Transverse colon (tissue), 4 donors: ENCODE data around the gene MTA1. TPM values are rescaled to one million over a fixed set of nuclear protein-coding genes. Genes with fewer than 3 reads are reported as not detected.

ENCODE experiments used
- DNase-seq: peaks from one replicate; pipeline ENCODE4 v3.0.0-alpha.2; 2019
- H3K27ac ChIP-seq, 4 donors: fragments of 200-600 bp; sonication (generic); 2 replicates each; pipeline ENCODE4 v1.5.1; 2016 to 2018; ENCODE audit warnings: inconsistent platforms in 4 of 4
- H3K27me3 ChIP-seq: fragments of 200-600 bp; sonication (generic); 2 replicates; pipeline ENCODE4 v1.5.1; 2017; ENCODE audit warnings: inconsistent platforms
- H3K36me3 ChIP-seq, 4 donors: fragments of 200-600 bp; sonication (generic); 2 replicates each; pipeline ENCODE4 v1.5.1; 2017 to 2019; ENCODE audit warnings: inconsistent platforms in 4 of 4
- H3K4me1 ChIP-seq, 4 donors: fragments of 200-600 bp; sonication (generic); 2 replicates each; pipeline ENCODE4 v1.5.1; 2017 to 2020; ENCODE audit warnings: inconsistent platforms in 4 of 4
- H3K4me3 ChIP-seq, 4 donors: fragments of 200-600 bp; sonication (generic); 1 replicate in 1 of 4; 2 replicates in 3 of 4; pipeline versions ENCODE4 v1.5.1 to v1.6.1; 2017 to 2019; ENCODE audit warnings: inconsistent platforms in 4 of 4
- H3K9me3 ChIP-seq, 2 donors: fragments of 200-600 bp; sonication (generic); 2 replicates each; pipeline ENCODE4 v1.5.1; 2017 to 2019; ENCODE audit warnings: inconsistent platforms in 2 of 2
- EP300 ChIP-seq: sonication (generic); formaldehyde crosslinking; IDR thresholded peaks from one replicate; pipeline ENCODE4 v1.6.1; 2017; ENCODE audit warnings: antibody characterized with exemption, low read depth
- POLR2A ChIP-seq: fragments of 450-650 bp; IDR thresholded peaks from one replicate; pipeline ENCODE4 v1.6.1; 2016; ENCODE audit warnings: antibody characterized with exemption, mild to moderate bottlenecking, moderate library complexity
- POLR2AphosphoS5 ChIP-seq, 3 donors: sonication (generic); formaldehyde crosslinking; IDR thresholded peaks; one replicate each; pipeline ENCODE4 v1.6.1; 2016; ENCODE audit warnings: antibody characterized with exemption in 3 of 3
- WGBS, 2 donors: methylation state at CpG; one replicate each; pipeline ENCODE4 v1.1.5; 2018; ENCODE audit warnings: low coverage in 1 of 2; 5-methylcytosine and 5-hydroxymethylcytosine counted together
- in situ Hi-C, 4 donors: fragments of 200-750 bp; cut with MboI; loops; one replicate each; pipeline versions ENCODE4 v1.15.0 to v1.15.1; 2017; ENCODE audit warnings: low sequenced_read_pairs in 3 of 4, low pct_ligation_motif_present in 1 of 4, low pct_unique_long_range_greater_than_20kb in 1 of 4
- intact Hi-C: fragments of 100-400 bp; cut with DNase I; formaldehyde crosslinking; loops from one replicate; pipeline ENCODE4 v1.15.1; 2023; ENCODE audit warnings: low total_unique reads
- total RNA-seq, 4 donors: library from RNA; depleted of rRNA; stranded (reverse); fragments of >200 nt; gene quantifications; one replicate each; pipeline ENCODE4 v1.1.0, GENCODE V29; 2016
- TF ChIP-seq, protein P1 (sequence below), 5 experiments: fragments of 200-600 bp in 3 of 5; fragments of 450-650 bp in 2 of 5; sonication (generic) in 3 of 5; IDR thresholded peaks; 1 replicate in 2 of 5; 2 replicates in 3 of 5; pipeline ENCODE4 v1.5.1; 2016 to 2017; ENCODE audit warnings: antibody characterized with exemption in 5 of 5, inconsistent platforms in 3 of 5, mild to moderate bottlenecking in 2 of 5, moderate library complexity in 1 of 5

MTA1 gene
- total RNA-seq, 4 donors from 2014 or later = 79.4 to 293 (median 106) TPM

- no peaks in the 10 kb centered on the region for H3K9me3 ChIP-seq
- TF ChIP-seq POLR2A = no peak
- TF ChIP-seq, protein P1, sequence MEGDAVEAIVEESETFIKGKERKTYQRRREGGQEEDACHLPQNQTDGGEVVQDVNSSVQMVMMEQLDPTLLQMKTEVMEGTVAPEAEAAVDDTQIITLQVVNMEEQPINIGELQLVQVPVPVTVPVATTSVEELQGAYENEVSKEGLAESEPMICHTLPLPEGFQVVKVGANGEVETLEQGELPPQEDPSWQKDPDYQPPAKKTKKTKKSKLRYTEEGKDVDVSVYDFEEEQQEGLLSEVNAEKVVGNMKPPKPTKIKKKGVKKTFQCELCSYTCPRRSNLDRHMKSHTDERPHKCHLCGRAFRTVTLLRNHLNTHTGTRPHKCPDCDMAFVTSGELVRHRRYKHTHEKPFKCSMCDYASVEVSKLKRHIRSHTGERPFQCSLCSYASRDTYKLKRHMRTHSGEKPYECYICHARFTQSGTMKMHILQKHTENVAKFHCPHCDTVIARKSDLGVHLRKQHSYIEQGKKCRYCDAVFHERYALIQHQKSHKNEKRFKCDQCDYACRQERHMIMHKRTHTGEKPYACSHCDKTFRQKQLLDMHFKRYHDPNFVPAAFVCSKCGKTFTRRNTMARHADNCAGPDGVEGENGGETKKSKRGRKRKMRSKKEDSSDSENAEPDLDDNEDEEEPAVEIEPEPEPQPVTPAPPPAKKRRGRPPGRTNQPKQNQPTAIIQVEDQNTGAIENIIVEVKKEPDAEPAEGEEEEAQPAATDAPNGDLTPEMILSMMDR (IDR thresholded peaks at IDR 0.05) = no peak
- no peak for TF ChIP-seq EP300
- no peak for TF ChIP-seq POLR2AphosphoS5 (IDR thresholded peaks at IDR 0.05)
- no peaks in the 10 kb centered on the region for H3K4me1 ChIP-seq
- no peaks in the 10 kb centered on the region for H3K27me3 ChIP-seq
- H3K36me3 ChIP-seq = peaks cover 0 to 11% (median 3%) of the 10 kb centered on the region in 4 donors
- 58 to 88% methylated on average over 2 to 18 of the region's 18 CpGs for WGBS, 2 donors
- H3K27ac ChIP-seq = no peak overlapping the region
- intact Hi-C loops = no loop called here
- H3K4me3 ChIP-seq = no peak overlapping the region
- DNase-seq = no peak
- in situ Hi-C loops = no loop called here
Observed at GRCh38 chr14:105458010-105458409, 38.4 kb downstream of the MTA1 start.

DNA sequence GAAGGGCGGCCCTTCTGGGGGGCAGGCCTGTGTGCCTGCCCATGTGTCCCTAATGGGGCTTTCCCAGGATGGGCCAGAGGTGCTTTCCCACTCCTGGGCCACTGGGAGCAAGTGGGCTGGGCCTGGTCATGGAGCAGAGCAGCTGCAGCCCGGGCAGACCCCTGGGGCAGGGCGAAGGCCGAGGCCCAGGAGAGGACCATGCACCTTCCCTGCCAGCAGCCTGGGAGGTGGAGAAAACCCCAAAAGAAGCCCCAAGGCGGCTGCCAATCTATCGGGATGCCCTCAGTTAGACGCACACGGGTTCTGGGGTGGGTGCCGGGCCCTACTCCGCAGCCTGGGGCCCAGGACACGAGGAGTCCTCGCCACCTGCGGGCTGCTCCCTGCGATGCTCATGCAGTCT is 38.9 kb downstream of the MTA1 start:
- peaks cover 0 to 16% (median 6%) of the 10 kb centered on the region in 4 donors for H3K36me3 ChIP-seq
- DNase-seq = no peak
- intact Hi-C loops = no loop called here
- H3K27me3 ChIP-seq = no peaks in the 10 kb centered on the region
- H3K27ac ChIP-seq = no peak overlapping the region
- no peaks in the 10 kb centered on the region for H3K4me1 ChIP-seq
- in situ Hi-C loops = no loop called here
- TF ChIP-seq, protein P1 (IDR thresholded peaks at IDR 0.05) = no peak
- TF ChIP-seq EP300 = no peak
- TF ChIP-seq POLR2AphosphoS5 (IDR thresholded peaks at IDR 0.05) = no peak
- TF ChIP-seq POLR2A = no peak
- H3K9me3 ChIP-seq = no peaks in the 10 kb centered on the region
- no peak overlapping the region for H3K4me3 ChIP-seq
- 78% methylated on average over 13 of the region's 14 CpGs; no CpG with 5 or more reads in 1 of the 2 donors for WGBS, 2 donors

DNA sequence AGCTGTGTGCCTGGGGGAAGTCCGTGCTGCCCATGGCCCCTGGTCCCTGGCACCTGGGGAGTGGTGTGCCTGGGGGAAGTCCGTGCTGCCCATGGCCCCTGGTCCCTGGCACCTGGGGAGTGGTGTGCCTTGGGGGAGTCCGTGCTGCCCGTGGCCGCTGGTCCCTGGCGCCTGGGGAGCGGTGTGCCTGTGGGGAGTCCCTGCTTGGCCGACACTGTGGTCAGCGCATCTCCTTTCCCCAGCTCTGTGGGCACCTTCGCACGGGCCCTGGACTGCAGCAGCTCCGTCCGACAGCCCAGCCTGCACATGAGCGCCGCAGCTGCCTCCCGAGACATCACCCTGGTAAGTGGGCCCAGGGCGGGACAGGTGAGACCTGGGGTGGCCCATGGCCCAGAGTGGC is 40.5 kb downstream of the MTA1 start:
- no peaks in the 10 kb centered on the region for H3K27me3 ChIP-seq
- no peak for TF ChIP-seq EP300
- TF ChIP-seq POLR2AphosphoS5 (IDR thresholded peaks at IDR 0.05) = no peak
- TF ChIP-seq, protein P1 (IDR thresholded peaks at IDR 0.05) = no peak
- no peak for TF ChIP-seq POLR2A
- intact Hi-C loops = no loop called here
- H3K27ac ChIP-seq = no peak overlapping the region
- in situ Hi-C loops = no loop called here
- H3K4me1 ChIP-seq = no peaks in the 10 kb centered on the region
- no peaks in the 10 kb centered on the region for H3K9me3 ChIP-seq
- 97% methylated on average over 14 of the region's 17 CpGs; no CpG with 5 or more reads in 1 of the 2 donors for WGBS, 2 donors
- H3K4me3 ChIP-seq = no peak overlapping the region
- DNase-seq = no peak
- H3K36me3 ChIP-seq = peaks cover 0 to 31% (median 7%) of the 10 kb centered on the region in 4 donors

DNA sequence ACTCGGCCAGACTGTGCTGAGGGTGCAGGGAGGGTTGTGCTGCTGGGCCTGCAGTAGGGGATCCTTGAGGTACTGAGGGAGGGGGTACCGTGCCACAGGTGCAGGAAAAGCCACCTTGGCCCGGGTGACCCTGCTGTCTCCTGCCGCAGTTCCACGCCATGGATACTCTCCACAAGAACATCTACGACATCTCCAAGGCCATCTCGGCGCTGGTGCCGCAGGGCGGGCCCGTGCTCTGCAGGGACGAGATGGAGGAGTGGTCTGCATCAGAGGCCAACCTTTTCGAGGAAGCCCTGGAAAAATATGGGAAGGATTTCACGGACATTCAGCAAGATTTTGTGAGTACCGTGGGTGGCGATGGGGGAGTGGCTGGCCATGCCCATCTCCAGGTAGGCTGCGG is 41.0 kb downstream of the MTA1 start:
- H3K9me3 ChIP-seq = no peaks in the 10 kb centered on the region
- H3K4me3 ChIP-seq = no peak overlapping the region
- TF ChIP-seq, protein P1 (IDR thresholded peaks at IDR 0.05) = no peak
- TF ChIP-seq POLR2A (no peak), POLR2AphosphoS5 (IDR thresholded peaks at IDR 0.05) (no peak), EP300 (no peak)
- H3K27ac ChIP-seq = no peak overlapping the region
- no peaks in the 10 kb centered on the region for H3K27me3 ChIP-seq
- H3K36me3 ChIP-seq = peaks cover 0 to 31% (median 7%) of the 10 kb centered on the region in 4 donors
- intact Hi-C loops = no loop called here
- DNase-seq = no peak
- 99% methylated on average over 15 of the region's 17 CpGs; no CpG with 5 or more reads in 1 of the 2 donors for WGBS, 2 donors
- in situ Hi-C loops = no loop called here
- no peaks in the 10 kb centered on the region for H3K4me1 ChIP-seq
